Skeletal muscle tissue (tissue), 4 donors: ENCODE data around the gene CAMK2G. TPM values are rescaled to one million over a fixed set of nuclear protein-coding genes. Genes with fewer than 3 reads are reported as not detected.
"Not testable (repeated sequence)": the region's sequence is repeated elsewhere in the genome, so short reads cannot be mapped to it uniquely, and the experiment has no call there.

Experiments used
- H3K27ac ChIP-seq: one replicate; pipeline ENCODE4 v1.7.0; 2013; ENCODE audit warnings: mild to moderate bottlenecking, low read depth, low read length, inconsistent platforms
- H3K27me3 ChIP-seq, 3 donors: one replicate each; pipeline ENCODE4 v1.7.0; 2013; ENCODE audit warnings: low read length in 3 of 3; ENCODE audit not compliant: control insufficient read depth in 3 of 3, insufficient read depth in 3 of 3
- H3K36me3 ChIP-seq, 3 donors: one replicate each; pipeline ENCODE4 v1.7.0; 2013; ENCODE audit warnings: low read length in 3 of 3; ENCODE audit not compliant: control insufficient read depth in 3 of 3, insufficient read depth in 3 of 3
- H3K4me1 ChIP-seq, 3 donors: one replicate each; pipeline ENCODE4 v1.7.0; 2013; ENCODE audit warnings: low read length in 3 of 3, mild to moderate bottlenecking in 3 of 3; ENCODE audit not compliant: control insufficient read depth in 3 of 3, insufficient read depth in 3 of 3
- H3K4me3 ChIP-seq, 3 donors: one replicate each; pipeline ENCODE4 v1.7.0; 2013; ENCODE audit warnings: low read length in 3 of 3
- H3K9ac ChIP-seq, 3 donors: one replicate each; pipeline ENCODE4 v1.7.0; 2013; ENCODE audit warnings: low read length in 3 of 3, mild to moderate bottlenecking in 3 of 3, moderate library complexity in 2 of 3, low read depth in 1 of 3
- H3K9me3 ChIP-seq, 3 donors: one replicate each; pipeline ENCODE4 v1.7.0; 2013; ENCODE audit warnings: low read length in 3 of 3; ENCODE audit not compliant: control insufficient read depth in 3 of 3
- total RNA-seq: library from RNA; depleted of rRNA; stranded (reverse); fragments of >200 nt; gene quantifications from one replicate; pipeline ENCODE4 v1.2.3, GENCODE V29; 2014
- donor health status: Osteomylitis.

CAMK2G gene
- total RNA-seq, 1 donor from 2014 or later, result 16.2 TPM

GRCh38 chr10:73892310-73893030 is 18.1 kb upstream of the CAMK2G start:
- peaks cover 18 to 21% (median 18%) of the 10 kb centered on the region in 3 donors for H3K4me1 ChIP-seq
- H3K27me3 ChIP-seq, result no peaks in the 10 kb centered on the region
- H3K4me3 ChIP-seq, result no peak overlapping the region
- no peaks in the 10 kb centered on the region for H3K9me3 ChIP-seq
- H3K36me3 ChIP-seq, result no peaks in the 10 kb centered on the region
- H3K27ac ChIP-seq, result no peak overlapping the region
- H3K9ac ChIP-seq, result no peak overlapping the region

DNA sequence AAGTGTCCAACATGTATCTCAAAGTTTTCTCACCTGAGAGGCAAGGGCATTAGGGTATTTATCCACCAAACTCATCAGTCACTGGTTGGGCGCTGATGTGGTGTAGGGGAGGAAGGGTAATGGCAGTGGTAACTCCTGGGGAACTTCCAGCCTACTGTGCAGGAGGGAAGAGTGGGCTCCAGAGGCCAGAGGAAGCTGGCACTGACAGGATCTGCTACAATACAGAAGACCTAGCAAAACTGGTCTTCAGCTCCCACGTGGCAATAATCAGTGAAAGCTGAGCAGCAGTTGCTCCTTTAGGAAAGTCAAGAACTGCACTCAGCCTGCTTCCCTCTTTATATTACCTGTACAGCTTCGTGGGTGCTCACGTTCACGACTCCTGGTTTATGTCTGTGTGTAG is 17.2 kb upstream of the CAMK2G start:
- H3K9me3 ChIP-seq, result no peaks in the 10 kb centered on the region
- H3K4me1 ChIP-seq, result peaks cover 27 to 30% (median 27%) of the 10 kb centered on the region in 3 donors
- H3K27me3 ChIP-seq, result no peaks in the 10 kb centered on the region
- no peak overlapping the region for H3K4me3 ChIP-seq
- no peaks in the 10 kb centered on the region for H3K36me3 ChIP-seq
- H3K9ac ChIP-seq, result no peak overlapping the region
- no peak overlapping the region for H3K27ac ChIP-seq

- not testable (repeated sequence) for H3K27ac ChIP-seq
Measured at GRCh38 chr10:73890830-73891229, 16.5 kb upstream of the CAMK2G start.

DNA sequence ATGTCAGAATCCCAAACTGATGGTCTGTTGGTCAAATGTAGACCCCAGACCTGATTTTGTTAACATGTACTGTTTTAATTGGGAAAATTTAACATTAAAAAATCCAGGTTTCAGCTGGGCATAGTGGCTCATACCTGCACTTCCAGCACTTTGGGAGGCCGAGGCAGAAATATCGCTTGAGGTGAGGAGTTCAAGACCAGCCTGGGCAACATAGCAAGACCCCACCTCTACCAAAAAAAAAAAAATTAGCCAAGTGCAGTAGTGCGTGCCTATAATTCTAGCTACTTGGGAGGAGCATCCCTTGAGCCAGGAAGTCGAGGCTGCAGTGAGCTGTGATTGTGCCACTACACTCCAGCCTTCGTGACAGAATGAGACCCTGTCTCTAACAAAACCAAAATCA is 15.9 kb upstream of the CAMK2G start:
- Histone ChIP-seq H3K4me1 (peaks cover 31 to 35% (median 35%) of the 10 kb centered on the region in 3 donors), H3K9ac (no peak overlapping the region), H3K4me3 (no peak overlapping the region), H3K27ac (no peak overlapping the region), H3K27me3 (no peaks in the 10 kb centered on the region), H3K36me3 (no peaks in the 10 kb centered on the region), H3K9me3 (no peaks in the 10 kb centered on the region)

More at GRCh38 chr10:73890830-73891229, 16.5 kb upstream of the CAMK2G start:
- H3K4me3 ChIP-seq, H3K9ac ChIP-seq, H3K27me3 ChIP-seq, H3K9me3 ChIP-seq, H3K36me3 ChIP-seq: not testable (repeated sequence)
- peaks cover 31 to 35% (median 34%) of the 10 kb centered on the region in 3 donors for H3K4me1 ChIP-seq

DNA sequence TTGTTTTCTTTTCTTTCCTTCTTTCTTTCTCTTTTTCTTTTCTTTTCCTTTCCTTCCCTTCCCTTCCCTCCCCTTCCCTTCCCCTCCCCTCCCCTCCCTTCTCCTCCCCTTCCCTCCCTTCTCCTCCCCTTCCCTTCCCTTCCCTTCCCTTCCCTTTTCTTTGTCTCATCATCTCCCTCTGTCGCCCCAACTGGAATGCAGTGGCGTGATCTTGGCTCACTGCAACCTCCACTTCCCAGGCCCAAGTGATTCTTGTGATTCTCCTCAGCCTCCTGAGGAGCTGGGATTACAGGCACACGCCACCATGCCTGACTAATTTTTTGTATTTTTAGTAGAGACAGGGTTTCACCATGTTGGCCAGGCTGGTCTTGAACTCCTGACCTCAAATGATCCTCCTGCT is 15.1 kb upstream of the CAMK2G start:
- Histone ChIP-seq H3K27ac (peak overlapping the region; percentile 89), H3K4me1 (peaks cover 31 to 35% (median 33%) of the 10 kb centered on the region in 3 donors)
- H3K9ac ChIP-seq, H3K4me3 ChIP-seq, H3K36me3 ChIP-seq, H3K27me3 ChIP-seq, H3K9me3 ChIP-seq: not testable (repeated sequence)

DNA sequence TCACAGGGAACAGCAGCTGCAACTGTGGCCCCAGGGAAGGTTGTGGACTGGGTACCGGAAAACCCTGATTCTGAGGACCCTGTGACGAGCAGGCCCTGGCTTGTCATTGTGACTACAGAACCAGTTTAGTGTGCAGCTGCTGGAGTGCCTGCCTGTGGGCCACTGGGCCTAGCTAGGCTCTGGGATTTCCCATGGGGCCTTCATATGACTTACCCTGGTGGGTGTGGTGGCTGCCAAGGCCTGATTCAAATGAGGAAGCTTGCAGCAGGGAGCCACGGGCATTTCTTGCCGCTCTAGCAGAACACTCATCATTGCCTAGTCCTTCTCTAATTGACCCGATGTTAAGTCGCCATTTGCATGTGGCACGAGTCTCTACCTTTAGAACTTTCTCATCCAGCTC is 14.7 kb upstream of the CAMK2G start:
- no peaks in the 10 kb centered on the region for H3K36me3 ChIP-seq
- peaks cover 31 to 35% (median 33%) of the 10 kb centered on the region in 3 donors for H3K4me1 ChIP-seq
- no peaks in the 10 kb centered on the region for H3K27me3 ChIP-seq
- H3K4me3 ChIP-seq, result peak overlapping the region in 2 of 3 donors; percentile 2 to 52
- peak overlapping the region; percentile 89 for H3K27ac ChIP-seq
- H3K9ac ChIP-seq, result peak overlapping the region; percentile 45 to 66 (median 57)
- no peaks in the 10 kb centered on the region for H3K9me3 ChIP-seq

DNA sequence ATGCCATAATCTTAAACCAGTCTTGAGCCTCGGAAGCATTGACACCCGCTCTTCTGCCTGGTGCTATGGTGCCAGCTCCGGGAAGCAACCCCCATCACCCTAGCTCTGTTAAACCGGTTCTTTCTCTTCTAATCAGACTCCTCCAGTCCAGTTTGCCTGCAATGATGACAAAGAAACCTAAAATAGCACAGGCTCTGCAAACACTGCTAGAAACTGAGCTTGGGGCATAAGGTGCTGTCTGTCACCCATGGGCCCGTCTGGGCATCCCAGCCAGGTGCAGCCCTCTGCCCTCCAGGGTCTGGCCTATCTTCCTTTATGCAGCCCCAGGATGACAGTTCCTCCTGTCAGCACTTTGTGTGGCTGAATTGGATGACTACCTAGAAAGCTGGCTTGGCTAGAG is 14.2 kb upstream of the CAMK2G start:
- peak overlapping the region; percentile 89 for H3K27ac ChIP-seq
- H3K9ac ChIP-seq, result peak overlapping the region; percentile 45 to 66 (median 57)
- peak overlapping the region in 2 of 3 donors; percentile 2 to 52 for H3K4me3 ChIP-seq

DNA sequence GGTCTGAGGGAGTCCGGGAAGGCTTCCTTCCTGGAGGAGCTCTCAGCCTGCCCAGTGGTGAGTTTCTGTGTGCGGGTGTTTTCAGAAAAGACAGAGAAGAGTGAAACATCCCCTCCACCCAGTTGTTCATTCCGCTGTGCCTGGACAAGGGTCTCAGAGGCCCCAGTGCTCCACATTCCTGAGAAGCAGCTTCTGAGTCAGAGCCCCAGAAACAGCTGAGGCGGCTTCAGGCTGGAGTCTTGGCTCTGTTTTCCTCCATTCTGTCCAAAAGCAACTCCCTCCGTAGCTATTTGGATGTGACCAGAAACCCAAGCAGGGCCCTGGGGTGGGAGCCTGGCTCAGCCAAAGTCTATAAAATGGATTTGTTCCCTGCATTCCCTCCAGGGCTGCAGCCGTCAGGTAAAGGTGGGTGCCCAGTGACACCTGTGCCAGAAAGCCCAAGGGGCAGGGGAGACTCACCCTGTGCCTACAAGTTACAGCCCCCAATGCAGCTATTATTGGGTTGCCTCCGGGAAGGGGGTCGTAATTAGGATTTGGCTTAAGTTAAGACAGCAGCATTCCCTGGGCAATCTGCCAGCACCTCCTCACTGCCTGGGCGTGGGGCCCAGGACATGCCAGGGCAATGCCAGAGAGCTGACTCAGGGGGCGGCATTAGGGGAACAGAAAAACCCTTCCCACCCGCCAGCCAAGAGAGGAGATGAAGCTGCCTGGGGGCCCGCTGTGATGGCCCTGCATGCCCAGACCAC is 13.1 kb upstream of the CAMK2G start:
- H3K4me3 ChIP-seq, result peak overlapping the region; percentile 20 to 60 (median 47)
- no peaks in the 10 kb centered on the region for H3K9me3 ChIP-seq
- H3K36me3 ChIP-seq, result no peaks in the 10 kb centered on the region
- H3K27ac ChIP-seq, result peak overlapping the region; percentile 89
- H3K27me3 ChIP-seq, result no peaks in the 10 kb centered on the region
- peaks cover 31 to 35% (median 33%) of the 10 kb centered on the region in 3 donors for H3K4me1 ChIP-seq
- H3K9ac ChIP-seq, result peak overlapping the region; percentile 67 to 74 (median 71)

More for the DNA sequence above, 14.2 kb upstream of the CAMK2G start:
- Histone ChIP-seq H3K9me3 (no peaks in the 10 kb centered on the region), H3K27me3 (no peaks in the 10 kb centered on the region), H3K4me1 (peaks cover 31 to 35% (median 33%) of the 10 kb centered on the region in 3 donors), H3K36me3 (no peaks in the 10 kb centered on the region)

DNA sequence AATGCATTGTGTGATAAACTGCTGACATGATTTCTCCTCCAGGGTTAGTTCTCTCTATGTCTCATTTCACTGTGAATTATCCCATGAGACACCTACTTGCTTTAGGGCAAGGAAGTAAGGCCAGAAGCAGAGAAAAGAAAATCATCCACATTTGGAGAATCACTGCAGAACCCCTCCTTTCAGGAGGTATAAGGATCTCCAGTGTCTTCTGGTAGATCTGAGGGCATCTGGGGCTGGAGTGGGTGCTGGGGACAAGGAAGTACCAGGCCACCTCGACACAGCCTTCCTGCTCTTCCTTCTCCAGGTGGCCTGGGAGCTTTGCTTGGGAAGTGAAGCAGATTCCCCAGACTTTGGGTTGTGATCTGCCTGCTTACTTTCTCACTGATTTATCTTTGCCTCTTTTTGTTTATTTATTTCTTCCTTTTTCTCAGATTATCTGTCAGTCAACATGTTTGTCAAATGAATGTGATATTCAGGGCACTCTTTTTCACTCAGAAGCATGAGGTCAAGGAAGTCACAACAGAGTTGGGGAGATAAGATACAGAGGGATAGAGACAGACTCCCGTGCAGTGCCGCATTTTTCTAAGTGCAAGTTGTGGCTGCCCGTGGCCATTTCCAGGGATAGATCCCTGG is 12.4 kb upstream of the CAMK2G start:
- H3K27me3 ChIP-seq, result no peaks in the 10 kb centered on the region
- peaks cover 31 to 35% (median 33%) of the 10 kb centered on the region in 3 donors for H3K4me1 ChIP-seq
- H3K27ac ChIP-seq, result peak overlapping the region; percentile 89
- H3K36me3 ChIP-seq, result no peaks in the 10 kb centered on the region
- H3K4me3 ChIP-seq, result peak overlapping the region; percentile 43 to 60 (median 47)
- H3K9me3 ChIP-seq, result no peaks in the 10 kb centered on the region
- H3K9ac ChIP-seq, result peak overlapping the region; percentile 67 to 74 (median 71)
